GM12801 (cell line): ENCODE data around the gene PHF2.

Experiments
- TF ChIP-seq, protein P1 (sequence below): IDR thresholded peaks from one replicate; pipeline ENCODE4 v1.5.1; 2011; ENCODE audit warnings: control low read depth; ENCODE audit not compliant: insufficient read length; ENCODE audit errors: extremely low read depth

The PHF2 gene

DNA sequence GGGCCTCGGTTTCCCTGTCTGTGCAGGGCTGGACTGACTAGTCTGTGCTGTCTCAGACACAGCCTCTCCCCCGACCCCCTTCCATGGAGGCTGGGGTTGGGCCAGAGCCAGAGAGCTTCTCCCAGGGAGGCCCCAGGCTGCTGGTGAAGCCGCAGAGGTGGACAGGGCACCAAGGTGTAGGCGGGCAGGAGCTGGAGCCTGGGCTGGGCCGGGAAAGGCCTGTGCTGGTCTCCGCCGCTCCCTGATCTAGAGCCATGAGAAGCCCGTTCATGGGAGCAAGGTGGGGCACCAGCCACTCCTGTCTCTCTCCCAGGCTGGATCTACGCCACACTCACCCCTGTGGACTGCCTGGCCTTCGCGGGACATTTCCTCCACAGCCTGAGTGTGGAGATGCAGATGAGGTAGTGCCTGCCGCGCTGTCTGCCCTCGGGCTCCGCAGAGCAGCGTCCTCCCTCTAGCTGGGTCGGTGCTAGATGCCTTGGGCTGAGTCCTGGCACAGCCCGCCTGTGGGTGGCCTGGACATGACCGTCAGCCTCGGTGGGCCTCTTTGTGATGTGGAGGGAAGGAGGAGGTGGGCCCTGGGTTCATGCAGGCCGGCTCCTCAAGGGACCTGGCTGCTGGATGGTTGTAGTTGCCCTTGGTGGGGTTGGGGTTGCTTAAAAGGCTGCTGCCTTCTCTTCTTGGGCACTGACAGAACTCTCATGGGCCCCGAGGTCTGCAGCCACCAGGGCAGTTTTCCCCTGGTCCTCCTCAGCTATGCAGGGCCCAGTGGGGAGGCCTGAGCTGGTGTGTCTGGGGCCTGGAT lies 79.4 kb downstream of the PHF2 start:
- TF ChIP-seq, protein P1, sequence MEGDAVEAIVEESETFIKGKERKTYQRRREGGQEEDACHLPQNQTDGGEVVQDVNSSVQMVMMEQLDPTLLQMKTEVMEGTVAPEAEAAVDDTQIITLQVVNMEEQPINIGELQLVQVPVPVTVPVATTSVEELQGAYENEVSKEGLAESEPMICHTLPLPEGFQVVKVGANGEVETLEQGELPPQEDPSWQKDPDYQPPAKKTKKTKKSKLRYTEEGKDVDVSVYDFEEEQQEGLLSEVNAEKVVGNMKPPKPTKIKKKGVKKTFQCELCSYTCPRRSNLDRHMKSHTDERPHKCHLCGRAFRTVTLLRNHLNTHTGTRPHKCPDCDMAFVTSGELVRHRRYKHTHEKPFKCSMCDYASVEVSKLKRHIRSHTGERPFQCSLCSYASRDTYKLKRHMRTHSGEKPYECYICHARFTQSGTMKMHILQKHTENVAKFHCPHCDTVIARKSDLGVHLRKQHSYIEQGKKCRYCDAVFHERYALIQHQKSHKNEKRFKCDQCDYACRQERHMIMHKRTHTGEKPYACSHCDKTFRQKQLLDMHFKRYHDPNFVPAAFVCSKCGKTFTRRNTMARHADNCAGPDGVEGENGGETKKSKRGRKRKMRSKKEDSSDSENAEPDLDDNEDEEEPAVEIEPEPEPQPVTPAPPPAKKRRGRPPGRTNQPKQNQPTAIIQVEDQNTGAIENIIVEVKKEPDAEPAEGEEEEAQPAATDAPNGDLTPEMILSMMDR, result no peak

DNA sequence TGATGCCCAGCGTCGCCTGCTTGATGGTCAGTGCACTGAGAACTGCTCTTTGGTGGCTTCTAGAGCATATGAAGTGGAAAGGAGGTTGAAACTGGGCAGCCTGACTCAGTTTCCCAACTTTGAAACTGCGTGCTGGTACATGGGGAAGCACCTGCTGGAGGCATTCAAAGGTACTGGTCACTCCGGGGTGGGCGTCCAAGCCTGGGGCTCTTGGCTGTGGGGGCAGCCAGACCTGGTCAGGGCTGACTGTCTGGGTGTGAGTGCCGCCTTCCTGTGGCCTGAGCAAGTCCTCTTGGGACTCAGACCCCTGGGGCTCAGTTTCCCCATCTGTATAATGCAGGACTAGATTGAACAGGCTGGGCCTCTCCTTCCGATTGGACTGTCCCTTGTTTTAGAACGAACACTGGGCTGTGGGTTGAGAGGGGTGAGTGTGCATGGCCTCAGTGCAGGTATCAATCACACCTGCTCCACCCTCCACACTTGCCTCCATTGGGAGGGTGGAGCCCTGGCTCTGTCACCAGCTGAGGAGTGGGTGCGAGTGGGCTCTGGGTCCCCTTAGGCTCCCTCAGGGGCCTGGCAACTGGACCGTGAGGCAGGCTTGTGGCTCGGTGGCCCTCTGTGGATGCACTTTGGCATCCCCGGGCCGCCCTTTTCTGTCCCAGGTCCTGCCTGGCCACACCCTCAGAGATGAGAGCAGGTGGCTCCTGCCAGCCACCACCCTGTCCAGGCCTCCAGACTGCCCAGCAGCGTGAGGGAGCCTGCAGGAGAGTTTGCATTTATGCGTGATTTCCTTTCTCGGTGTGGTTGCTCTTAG lies 80.2 kb downstream of the PHF2 start:
- TF ChIP-seq, protein P1, result no peak

DNA sequence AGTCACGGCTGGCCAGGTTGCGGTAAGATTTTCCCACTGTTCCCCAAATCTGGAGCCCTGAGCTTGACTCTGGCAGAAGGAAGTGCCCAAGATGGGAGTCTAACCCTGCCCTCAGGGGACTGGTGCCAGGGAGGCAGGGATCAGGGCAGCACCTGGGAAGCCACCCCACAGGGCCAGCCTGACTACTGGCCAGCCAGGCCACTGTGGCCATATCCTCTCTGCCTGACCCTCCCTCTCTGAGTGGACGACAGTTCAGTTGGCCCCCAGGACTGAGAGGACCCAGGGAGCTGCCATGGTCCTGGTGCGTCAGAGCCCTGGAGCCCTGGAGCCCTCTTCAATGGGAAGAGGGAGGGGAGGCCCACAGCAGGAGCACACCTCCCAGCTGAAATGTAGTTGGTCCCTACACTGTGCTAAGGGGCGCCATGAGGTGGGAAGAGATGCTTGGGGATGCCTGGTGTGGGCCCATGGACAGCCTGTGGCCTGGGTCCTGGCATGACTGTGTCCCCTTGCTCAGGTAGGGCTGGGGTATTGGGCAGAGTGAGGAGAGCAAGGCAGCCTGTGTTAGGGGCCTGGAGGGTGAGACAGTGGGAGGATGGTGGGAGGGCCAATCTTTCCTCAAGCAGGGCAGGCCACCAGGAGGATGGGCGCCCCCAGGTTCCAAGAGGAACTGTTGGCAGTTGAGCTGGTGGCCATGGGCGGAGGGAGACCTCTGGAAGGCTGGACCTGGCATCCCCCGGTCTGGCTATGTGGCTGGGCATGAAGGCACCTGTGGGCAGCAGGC lies 81.1 kb downstream of the PHF2 start:
- TF ChIP-seq, protein P1, result no peak

DNA sequence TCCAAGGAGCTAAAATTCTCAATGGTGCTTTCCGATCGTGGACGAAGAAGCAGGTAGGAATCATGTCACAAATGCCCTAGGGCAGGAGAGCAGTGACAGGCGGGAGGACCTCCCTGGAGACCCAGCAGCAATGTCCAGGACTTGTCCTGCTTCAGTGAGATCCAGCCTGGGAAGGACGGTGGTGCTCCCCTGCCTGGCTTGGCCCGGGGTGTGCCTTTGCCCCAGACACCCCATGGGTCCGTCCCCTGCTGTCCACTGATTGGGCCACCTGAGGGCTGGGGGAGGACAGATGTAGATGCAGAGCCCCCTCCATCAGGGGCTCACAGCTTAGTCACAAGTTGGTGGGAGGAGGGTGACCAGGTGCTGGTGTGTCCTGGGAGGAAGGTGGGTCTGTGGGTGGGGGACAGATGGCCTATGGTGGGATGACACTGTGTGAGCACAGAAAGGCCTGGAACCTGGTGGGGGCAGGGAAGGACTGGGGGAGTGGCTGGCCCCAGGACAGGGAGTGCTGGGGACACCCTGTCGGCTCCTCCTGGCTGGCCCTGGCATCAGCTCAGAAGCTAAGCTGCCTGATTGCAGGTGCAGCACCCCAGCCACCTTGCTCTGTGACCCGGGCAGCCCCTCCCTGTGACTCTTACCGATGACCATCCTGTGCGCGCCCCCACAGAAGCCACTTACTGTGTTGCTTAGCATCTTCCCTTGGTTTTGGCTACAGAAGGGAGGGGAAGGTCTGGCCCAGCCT lies 82.0 kb downstream of the PHF2 start:
- TF ChIP-seq, protein P1, result no peak

DNA sequence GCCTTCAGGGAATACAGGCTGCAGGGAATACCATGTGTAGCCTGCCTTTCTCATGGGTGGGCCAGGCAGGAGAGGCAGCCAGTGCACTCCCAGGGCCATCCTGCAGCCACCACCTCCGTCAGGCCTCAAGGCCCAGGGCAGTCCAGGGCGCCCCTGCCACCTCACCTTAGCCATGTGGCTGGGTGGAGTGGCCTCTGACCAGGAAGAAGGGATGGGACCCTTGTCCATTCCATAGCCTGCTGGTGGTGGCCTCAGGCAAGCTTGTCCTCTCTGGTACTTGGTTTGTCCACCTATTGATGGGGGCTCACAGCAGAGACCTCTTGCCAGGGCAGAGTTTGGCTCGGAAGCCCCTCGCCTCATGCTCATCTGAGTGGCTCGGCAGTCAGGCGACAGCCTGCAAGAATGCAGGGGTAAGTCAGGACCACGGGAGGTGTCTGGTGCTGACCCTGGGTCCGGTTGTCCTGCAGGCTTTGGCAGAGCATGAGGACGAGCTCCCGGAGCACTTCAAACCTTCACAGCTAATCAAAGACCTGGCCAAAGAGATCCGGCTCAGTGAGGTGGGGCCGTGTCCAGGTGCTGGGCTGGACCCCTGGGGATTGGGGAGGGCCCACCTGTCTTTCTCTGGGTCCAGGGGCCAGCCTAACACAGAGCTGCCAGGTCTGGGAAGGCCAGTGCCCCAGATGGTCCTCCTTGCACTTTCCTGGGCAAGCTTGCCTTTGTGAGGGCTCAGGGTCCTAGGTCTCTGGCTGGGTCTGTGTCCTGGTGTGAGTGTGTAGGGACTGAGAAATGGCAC lies 82.9 kb downstream of the PHF2 start:
- TF ChIP-seq, protein P1, result no peak

DNA sequence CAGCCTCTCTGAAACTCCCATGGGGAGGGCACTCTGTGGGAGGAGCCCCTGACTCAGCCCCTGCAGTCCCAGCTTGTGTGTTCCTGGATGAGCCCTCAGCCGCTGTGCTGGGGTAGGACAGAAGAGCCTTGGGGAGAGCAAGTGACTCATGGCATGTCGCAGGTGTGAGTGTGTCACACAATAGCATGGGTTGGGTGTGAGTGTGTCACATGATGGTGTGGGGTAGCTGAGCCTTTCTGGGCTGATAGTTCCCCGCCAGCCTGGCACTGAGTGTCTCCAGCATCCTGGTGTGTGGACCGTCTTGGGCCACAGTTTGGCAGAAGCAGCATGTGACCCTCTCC lies 83.4 kb downstream of the PHF2 start:
- TF ChIP-seq, protein P1, result no peak
